Kidney glomerular epithelial cell (primary cell): Measurements from ENCODE around the gene TTF1.
"Not testable (repeated sequence)": the region's sequence is repeated elsewhere in the genome, so short reads cannot be mapped to it uniquely, and the experiment has no call there.

ENCODE experiments used
- DNase-seq: peaks from one replicate; lab custom pipeline; 2025; lab: John Stamatoyannopoulos, UW

TTF1 gene

DNA sequence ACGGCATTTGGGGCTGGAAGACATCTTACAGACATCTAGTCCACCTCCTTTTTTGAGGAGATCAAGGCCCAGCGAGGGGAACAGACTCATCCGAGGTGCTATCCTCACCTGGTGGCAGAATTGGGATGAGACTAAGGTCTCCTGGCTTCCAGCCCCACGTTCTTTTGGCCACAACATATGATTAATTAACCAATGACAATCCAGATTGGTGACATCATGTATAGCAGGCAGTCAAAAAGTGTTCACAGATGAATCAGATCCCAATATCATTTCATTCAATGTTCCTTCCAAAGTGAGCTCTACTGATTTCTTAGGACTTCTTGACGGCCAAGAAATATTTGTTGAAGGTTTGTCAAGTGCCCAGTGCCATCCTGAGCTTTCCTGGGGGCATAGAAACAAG is 7.3 kb upstream of the TTF1 start:
- DNase-seq = no peak

DNA sequence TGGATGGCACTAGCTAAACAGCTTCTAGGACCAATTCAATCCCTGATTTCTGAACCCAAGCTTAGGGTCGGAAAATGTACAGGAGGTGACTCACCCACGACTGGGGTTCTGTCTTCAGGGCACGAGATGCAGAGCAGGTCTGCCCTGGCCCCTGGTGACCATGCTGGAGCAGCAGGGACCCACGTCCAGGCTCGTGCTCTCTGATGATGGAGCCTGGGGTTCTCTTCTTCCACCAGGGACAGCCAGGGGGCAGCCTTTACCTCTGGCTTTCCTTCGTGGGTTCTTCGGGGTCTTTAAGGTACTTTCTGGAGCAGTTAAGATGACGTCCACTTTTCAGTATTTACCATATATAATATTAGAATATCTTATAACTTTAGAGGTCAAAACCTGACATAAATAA is 5.4 kb upstream of the TTF1 start:
- peak; percentile 10 for DNase-seq

DNA sequence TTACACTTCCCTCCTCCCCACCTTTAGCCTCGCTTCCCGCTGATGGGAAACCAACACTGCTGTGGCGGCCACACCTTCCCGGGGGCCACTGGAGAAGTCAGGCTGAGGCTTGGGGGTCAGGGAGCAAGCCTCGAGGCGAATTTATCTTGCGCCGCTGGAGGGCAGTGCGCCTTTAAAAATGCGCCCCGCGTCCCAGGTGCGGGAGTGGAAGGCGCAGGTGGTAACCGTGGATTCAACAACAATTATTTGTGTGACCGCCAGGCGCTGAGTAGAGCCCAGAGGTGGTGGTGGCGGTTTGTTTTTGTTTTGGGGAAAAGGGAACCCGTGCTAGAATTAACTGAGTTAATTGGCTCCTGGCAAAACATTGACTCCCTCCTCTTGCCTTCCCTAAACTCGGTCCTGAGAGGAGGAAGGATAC is 4.5 kb upstream of the TTF1 start:
- DNase-seq = peak; percentile 14

DNA sequence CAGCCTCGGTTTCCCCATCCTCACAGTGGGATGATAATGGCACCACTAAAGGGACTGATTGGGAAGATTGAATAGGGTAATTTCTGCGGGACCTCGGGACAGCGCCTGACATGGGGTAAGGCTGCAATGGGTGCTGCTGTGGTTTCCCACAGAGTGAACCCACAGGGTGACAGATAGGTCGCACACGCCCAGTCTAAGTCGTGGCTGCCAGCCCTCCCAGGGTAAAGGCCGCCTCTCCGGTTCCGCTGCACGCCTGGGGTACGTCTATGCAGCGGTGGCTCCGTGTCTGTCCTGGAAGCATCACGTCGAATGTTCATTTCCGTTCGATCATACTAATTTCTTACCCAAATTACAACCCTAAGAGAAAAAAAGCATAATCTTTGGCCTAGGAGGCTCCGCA is 4.0 kb upstream of the TTF1 start:
- DNase-seq = no peak

DNA sequence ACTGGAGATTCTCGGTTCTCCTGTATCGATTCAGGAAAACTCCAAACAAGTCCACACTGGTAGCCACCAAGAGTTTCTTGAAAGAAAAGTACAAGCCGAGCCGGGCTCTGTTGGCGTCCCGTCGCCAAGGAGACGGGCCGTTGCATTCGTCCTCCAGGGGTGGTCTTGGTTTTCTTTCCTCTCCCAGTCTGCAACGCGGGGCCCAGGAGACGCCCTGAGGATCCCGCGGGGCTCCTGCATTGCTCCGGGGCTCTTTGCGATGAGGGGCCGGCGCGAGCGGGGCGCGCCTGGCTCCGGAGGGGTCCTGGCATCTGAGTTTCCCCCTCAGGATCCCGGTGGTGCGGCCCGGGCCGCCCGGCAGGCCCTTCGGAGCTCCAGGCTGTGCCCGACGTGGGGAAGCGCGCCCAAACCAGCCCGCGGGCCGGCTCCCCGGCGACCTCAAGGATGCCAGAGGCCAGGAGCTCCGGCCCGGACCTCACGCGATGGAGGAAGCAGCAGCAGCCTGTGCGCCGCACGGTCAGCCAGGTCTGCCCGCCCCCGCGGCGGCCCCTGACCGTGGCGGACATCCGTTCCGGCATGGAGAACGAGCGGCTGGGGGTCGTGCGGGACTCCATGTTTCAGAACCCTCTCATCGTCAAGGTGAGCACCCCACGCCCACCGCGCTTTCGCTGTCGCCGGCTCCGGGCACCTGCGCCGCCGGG is 3.3 kb upstream of the TTF1 start, which contains the start of gene CFAP77:
CFAP77 (plus strand) TSS at position 384 of the 701 bp plus-strand sequence; CDS start at position 445, 61 bp downstream.
- DNase-seq = peak; percentile 51

DNA sequence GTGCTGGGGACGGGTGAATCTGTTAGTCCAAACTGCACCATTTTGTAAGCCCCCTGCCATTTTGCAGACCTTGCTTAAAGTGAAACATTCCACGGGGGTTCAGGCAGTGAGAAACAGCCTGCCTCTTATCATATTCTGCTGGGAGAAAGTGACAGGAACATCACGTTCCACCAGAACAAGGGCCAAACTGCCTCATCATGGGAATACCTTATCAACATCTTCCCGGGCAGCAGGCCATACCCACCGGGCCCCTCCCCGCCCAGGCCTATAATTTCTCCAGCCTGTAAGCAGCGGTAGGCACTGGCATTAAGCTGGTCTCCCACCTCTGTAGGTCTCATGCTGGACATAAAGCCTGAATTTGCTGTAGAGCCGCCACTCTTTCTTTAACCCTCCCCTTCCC is 1.9 kb upstream of the TTF1 start:
- no peak for DNase-seq

DNA sequence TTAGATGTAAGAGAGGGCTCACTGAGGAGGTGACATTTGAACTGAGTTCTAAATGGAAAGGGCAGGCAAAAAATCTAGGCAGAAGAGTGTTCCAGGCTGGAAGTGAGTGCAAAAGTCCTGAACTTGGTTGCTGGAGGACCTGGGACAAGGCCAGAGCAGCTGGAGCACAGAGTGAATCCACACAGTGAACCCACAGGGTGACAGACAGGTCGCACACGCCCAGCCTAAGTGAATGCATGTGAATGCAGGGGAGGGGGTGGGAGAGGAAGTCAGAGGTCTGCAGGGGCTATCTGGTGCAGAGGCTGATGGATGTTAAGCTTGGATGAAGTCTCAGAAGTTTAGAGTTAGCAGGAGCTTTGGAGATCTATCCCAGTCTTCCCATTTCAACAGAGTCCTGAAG is 556 bp upstream of the TTF1 start:
- DNase-seq = no peak

DNA sequence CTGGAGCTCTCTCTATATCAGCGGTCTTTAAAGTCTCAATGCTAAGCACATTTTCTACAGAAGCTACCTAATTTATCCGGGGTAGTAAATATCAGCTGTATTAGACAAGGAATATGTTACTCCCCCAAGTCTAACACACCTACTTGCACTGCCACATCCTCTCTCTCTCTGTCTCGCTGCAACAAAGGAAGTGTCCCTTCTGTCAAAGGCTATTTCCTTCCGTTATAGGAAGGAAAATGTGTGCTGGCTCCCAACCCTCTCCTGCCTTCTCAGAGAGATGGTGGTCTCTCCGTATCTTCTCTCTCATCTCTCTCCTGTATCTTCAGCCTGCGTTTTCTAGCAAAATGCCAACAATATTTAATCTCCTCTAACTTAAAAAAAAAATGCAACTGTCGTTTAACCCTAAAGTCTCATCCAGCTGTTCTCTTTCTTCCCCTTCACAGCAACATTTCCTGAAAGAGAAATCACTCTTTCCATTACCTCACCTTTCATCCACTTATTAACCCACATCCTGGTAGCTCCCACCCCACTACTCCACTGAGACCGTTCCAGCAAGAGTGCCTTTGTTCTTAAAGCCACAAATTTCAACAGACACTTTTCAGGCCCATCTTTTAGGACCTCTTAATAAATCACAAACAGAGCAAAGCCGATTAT is 2.3 kb downstream of the TTF1 start:
- DNase-seq = peak; percentile 5

DNA sequence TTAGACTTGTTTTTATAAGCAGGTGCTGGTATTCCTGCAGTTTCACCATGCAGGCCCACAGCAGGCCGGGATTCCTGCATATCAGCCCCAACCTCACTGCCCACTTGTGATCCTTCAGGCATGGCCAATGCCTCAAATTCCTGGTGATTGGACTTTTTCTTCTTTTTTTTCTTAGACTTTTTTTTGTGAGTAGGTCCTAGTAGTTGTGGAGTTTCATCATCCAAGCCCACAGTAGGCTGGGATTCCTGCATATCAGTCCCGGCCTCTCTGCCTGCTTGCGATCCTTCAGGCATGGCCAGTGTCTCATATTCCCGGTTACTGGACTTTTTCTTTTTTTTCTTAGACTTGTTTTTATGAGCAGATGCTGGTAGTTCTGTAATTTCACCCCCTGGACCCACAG is 4.8 kb downstream of the TTF1 start:
- peak; percentile 66 for DNase-seq

DNA sequence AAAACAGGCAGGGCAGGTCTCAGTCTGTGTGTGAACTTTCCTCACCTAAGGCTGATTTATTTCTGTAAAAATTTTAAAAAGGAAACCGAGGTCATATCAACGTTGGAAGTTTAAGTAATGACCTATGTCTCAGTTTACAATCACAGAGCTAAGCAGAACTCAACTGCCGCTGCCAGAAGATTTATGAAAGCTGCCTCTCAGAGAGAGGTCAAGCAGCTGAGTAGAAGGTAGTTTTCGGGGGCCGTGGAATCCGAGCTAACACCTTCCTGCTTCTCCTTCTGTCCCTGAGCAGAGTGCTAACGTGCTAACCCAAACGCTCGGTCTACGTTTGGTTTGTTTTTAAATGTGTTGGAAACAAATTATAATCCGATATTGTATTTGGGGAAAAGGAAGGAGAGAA is 11.1 kb downstream of the TTF1 start:
- DNase-seq = no peak

DNA sequence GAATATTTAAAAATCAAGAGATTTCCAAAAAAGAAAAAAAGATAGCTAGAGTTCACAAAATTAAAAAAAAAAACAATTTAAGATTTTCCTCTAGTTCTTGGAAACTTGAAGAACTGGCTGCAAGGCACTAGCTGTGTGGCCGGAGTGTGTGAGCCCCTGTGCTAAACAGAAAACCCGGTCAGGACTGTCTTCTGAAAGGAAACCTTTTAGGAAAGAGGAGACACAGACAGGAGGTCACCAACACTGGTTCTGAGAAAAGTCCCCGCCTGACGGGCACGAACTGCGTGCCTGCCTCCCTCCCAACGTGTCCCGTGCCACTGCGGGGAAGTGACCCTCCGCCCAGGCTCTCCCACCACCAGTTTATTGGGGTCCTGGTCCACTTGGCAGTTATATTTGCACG is 15.2 kb downstream of the TTF1 start:
- no peak for DNase-seq

DNA sequence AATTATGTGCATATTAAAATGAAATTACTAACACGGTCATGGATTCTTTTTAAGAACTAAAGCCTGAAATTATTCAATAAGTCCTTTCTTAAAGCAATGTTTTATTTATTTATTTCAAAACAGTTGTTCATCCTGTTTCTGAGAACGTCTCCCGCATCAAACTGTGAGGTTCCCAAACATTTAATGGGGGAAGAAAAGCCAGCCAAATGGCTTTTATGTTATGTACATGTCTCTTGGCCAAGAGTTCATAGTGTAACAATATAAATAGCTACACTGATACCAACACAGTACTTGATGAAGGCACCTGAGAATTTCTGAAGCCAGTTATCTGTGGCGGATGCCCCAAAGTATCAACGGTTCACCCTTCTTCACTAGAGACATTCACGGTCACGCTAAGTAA is 15.7 kb downstream of the TTF1 start:
- no peak for DNase-seq

DNA sequence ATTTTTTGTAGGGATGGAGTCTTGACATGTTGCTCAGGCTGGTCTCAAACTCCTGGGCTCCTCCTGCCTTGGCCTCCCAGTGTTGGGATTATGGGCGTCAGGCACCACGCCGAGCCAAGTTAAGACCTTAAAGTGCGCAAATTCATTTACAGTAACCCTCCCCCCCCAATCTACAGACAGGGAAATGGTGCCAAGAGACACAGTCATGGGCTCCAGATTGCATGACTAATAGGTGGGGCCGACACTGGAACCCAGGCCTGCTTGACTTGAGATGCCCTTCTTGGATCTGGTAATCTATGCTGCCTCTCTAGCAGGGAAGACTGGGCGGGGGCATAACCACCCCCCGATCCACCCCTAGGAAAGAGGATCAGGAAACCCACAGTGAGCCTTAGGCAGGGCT is 19.5 kb downstream of the TTF1 start:
- no peak for DNase-seq

DNA sequence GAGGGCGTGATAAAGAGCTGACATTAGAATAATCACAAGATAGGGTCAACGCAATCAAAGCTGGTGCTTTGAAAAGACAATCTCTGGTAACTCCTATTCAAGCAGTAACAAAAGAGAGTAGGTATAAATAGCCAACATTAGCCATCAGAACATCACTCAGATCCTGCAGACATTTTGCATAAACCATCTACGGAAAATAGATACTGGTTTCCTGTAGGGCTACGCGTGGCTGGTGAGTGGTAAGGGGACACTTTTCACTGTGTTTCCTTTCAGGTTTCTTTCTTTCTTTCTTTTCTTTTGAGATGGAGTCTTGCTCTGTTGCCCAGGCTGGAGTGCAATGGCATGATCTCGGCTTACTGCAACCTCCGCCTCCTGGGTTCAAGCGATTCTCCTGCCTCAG is 22.3 kb downstream of the TTF1 start:
- DNase-seq = no peak

DNA sequence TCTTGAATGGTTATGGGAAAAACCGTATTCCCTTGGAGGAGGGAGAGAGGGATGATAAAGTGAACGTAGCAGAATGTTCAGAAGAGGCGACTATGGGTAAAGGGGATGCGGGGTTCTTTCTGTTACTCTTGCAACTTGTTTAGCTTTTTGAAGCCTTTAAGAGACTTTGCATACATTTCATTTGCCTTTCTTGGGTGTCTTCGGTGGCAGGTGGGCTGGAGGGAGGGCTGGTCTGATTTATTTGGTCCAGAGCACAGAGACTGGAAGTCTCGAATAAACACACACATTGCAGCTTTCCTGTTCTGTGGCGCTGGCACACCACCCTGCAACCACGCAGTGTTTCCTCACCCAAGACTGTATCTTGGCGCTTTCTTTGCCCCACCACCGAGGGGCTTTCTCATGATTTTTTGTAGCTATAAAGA is 23.2 kb downstream of the TTF1 start:
- DNase-seq = no peak

DNA sequence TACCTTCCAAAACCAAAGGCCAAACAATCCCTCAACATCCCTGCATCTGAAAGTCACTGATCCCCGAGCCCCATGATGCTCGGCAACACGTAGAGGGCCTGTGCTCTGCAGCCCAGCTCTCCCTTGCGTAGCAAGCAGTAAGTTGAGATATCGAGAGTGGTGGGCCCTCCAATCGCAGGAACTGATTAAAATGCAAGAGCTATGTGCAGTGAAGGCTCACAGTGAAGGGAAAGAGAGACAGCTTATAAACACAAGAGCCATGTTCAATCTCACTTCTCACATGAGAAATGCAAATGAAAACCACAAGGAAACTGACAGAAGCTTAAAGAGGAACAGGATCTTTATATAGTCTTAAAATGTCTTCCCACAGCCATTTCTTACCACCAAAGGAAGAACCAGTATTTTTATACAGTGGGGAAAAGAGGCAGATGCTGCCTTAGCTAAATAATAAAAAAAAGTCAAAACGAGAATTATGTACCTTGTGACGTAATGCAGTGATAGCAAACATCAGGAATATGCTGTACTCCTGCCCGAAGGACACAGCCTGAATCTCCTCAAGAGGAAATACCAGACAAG is 24.6 kb downstream of the TTF1 start:
- no peak for DNase-seq

DNA sequence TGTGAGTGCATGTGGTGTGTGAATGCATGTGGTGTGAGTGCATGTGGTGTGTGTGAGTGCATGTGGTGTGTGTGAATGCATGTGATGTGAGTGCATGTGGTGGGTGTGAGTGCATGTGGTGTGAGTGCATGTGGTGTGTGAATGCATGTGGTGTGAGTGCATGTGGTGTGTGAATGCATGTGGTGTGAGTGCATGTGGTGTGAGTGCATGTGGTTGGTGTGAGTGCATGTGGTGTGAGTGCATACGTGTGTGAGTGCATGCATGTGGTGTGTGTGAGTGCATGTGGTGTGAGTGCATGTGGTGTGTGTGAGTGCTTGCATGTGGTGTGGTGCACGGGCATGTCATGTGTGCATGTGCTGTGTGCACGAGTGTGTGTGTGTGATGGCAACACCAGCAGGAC is 28.2 kb downstream of the TTF1 start:
- not testable (repeated sequence) for DNase-seq

DNA sequence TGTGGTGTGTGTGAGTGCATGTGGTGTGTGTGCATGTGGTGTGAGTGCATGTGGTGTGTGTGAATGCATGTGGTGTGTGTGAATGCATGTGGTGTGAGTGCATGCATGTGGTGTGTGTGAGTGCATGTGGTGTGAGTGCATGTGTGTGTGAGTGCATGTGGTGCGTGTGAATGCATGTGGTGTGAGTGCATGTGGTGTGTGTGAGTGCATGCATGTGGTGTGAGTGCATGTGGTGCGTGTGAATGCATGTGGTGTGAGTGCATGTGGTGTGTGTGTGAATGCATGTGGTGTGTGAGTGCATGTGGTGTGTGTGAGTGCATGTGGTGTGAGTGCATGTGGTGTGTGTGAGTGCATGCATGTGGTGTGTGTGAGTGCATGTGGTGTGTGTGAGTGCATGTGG is 28.9 kb downstream of the TTF1 start:
- not testable (repeated sequence) for DNase-seq

DNA sequence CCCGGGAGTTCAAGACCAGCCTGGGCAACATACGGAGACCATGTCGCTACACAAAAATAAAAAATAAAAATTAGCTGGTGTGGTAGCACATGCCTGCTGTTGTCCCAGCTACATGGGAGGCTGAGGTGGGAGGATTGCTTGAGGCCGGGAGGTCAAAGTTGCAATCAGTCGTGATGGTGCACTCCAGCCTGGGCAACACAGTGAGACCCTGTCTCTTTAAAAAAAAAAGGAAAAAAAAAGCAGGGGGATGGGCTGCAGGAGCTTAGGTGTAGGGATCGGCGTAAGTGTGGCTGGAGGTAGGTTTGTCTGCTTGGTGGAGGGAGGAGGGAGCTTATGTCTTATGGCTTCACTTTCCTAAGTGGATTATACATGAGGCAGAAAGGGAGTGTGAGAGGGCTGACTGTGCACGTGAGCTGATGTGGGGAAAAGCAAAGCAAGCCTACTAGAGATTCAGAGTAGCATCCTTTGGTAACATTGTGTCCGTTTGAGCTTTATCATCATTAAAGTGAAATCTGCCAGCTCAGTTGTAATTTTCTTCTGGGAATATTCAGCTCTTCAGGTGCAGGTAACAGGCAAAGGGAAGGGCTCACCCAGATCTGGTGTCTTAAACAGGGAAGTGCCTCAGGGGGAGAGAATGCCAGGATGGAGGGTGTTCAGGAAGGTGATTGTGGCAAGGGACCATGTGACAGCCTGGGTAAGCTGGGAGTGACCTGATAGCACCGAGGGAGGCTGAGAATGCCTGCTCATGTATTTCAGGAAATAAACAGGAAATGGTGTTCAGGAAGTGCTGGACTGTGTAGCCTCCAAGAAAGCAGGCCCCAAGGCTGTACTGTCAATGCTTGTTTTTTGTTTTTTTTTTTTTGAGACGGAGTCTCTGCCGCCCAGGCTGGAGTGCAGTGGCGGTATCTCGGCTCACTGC is 34.2 kb downstream of the TTF1 start:
- DNase-seq = no peak

DNA sequence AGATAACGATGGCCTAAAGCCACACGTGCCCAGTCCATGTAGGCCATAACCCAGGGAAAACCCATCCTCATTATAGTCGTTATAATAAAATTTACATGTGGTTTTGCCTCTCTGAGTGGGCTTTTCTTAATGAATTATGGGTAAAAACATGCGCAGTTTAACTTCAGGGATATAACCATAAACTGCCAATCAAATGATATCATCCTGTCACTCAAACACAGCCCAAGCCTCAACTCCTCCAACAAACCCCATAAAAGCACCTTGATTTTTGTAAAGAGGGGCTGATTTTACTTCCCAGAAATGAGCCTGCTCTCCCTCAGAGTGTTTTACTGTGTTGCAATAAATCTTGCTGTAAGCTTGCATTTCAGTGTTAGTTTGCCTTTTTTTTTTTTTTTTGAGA is 36.0 kb downstream of the TTF1 start:
- DNase-seq = no peak

DNA sequence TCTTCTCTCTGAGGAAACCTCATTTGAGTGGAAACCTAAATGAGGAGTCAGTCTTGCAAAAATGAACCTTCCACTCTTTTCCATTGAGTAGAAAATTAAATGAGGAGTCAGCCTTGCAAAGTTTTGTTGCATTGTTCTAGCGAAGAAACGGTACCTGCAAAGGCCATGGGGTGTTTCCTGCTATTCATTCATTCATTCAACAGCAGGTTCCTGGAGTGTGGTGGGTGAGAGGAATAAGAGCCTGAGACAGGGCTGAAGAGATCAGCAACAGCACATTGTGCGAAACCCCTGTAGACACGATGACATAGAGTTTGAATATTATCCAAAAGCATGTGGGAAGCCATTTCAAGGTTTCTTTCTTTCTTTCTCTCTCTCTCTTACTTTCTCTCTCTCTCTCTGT is 37.2 kb downstream of the TTF1 start:
- no peak for DNase-seq

DNA sequence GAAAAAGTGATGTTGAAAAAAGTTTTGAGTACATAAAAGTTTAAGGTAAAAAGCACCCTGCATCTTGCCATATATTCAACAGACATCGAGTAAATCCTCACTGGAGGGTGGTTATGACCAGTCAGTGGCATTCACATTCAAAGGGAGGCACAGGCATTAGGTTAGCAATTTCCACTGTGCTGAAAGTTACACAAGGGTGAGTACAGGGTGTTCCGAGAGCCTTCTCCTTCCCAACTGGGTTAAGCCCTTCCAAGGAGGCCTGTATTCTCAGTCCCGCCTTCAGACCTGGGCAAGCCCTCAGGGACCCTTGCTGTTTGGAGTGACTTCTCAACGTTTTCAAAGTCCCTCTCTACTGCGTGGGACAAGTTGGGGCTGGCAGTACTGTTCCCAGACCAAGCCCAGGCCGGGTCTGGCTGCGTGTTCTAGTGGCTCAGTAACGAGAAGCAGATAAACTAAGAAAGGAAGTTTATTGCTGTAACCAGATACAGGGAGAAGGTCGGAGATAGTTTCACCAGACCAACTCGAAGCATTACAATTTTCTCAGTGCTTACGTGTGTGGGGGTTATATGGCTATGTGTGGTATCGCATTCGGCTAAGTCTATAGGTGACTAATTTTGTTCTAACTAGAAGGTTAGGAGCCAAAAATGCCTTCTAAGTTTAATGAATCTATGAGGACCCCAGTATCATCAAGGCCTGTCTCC is 38.9 kb downstream of the TTF1 start:
- no peak for DNase-seq
